ENCODE data around the gene ZNHIT1. TPM values are rescaled to one million over a fixed set of nuclear protein-coding genes. Genes with fewer than 3 reads are reported as not detected.
"Not testable (repeated sequence)": the region's sequence is repeated elsewhere in the genome, so short reads cannot be mapped to it uniquely, and the experiment has no call there.

Gene ZNHIT1
- polyA plus RNA-seq, 2 of the 4 experiments (the other 2 are of a cell fraction): 33.2 to 55.9 TPM

GRCh38 chr7:101195884-101196283 is 22.1 kb upstream of the ZNHIT1 start:
- WGBS (ENCODE audit: missing lambda C conversion rate): 91% methylated on average over 17 of the region's 17 CpGs
- Histone ChIP-seq H3K4me2 (no peak overlapping the region), H3K9me3 (no peaks in the 10 kb centered on the region), H3K4me1 (peaks cover 10% of the 10 kb centered on the region), H3K4me3 (no peak overlapping the region), H3K27ac (no peak overlapping the region)
- ChIA-PET CTCF (interaction anchor here (0.5 to 10.7 kb wide), 6 partner anchors 8 to 301 kb away, joined by 3 to 318 read pairs (median 6); partner anchors contain the start of genes ACHE, MOGAT3, PLOD3 and ZNHIT1), POLR2A (no interaction called here)
- FAIRE-seq: no peak
- TF ChIP-seq MAX (IDR thresholded peaks at IDR 0.05) (no peak), HMGXB4 (CRISPR knock-in tag; IDR thresholded peaks at IDR 0.05; ENCODE audit: borderline replicate concordance) (no peak), KDM1A (IDR thresholded peaks at IDR 0.05; ENCODE audit: low read depth) (no peak), JUN (IDR thresholded peaks at IDR 0.05) (no peak), HOXB5 (CRISPR knock-in tag; IDR thresholded peaks at IDR 0.05) (no peak), RFX5 (IDR thresholded peaks at IDR 0.05) (no peak), JUNB (IDR thresholded peaks at IDR 0.05) (no peak), ELK1 (IDR thresholded peaks at IDR 0.05; ENCODE audit: low read depth, low read length) (no peak), TFCP2L1 (CRISPR knock-in tag; IDR thresholded peaks at IDR 0.05) (no peak), TP53 (CRISPR knock-in tag; IDR thresholded peaks at IDR 0.05) (no peak), HOXB13 (CRISPR knock-in tag; IDR thresholded peaks at IDR 0.05; ENCODE audit: low read depth) (no peak)
- ATAC-seq: no peak
- no peak for DNase-seq (ENCODE audit: low read depth in 1 of 2, low spot score in 1 of 2)

- POLR2A ChIA-PET: no interaction called here
- ATAC-seq (no peak), DNase-seq (ENCODE audit: low read depth in 1 of 2, low spot score in 1 of 2) (no peak), FAIRE-seq (no peak)
- WGBS (ENCODE audit: missing lambda C conversion rate): 84% methylated on average over 13 of the region's 21 CpGs
- Histone ChIP-seq H3K9me3 (no peaks in the 10 kb centered on the region), H3K4me2 (no peak overlapping the region), H3K4me3 (no peak overlapping the region), H3K4me1 (peaks cover 10% of the 10 kb centered on the region), H3K27ac (no peak overlapping the region)
- TF ChIP-seq CHD4 (IDR thresholded peaks at IDR 0.05; ENCODE audit: borderline replicate concordance): no peak
- TF ChIP-seq CHD2 (IDR thresholded peaks at IDR 0.05; ENCODE audit: low read length, partially characterized antibody): no peak
- TF ChIP-seq SREBF2 (IDR thresholded peaks at IDR 0.05): no peak
- CTCF ChIA-PET: interaction anchor here (0.6 to 1.0 kb wide), 2 partner anchors 10 to 83 kb away, joined by 3 read pairs; no protein-coding TSS in a partner anchor
Measured at GRCh38 chr7:101197991-101198390, 20.0 kb upstream of the ZNHIT1 start.

- DNase-seq (ENCODE audit: low read depth in 1 of 2, low spot score in 1 of 2): no peak
- 83% methylated on average over 14 of the region's 14 CpGs for WGBS (ENCODE audit: missing lambda C conversion rate)
- POLR2A ChIA-PET: no interaction called here
- no peaks in the 10 kb centered on the region for H3K9me3 ChIP-seq
- no peak overlapping the region for H3K4me2 ChIP-seq
- peaks cover 10% of the 10 kb centered on the region for H3K4me1 ChIP-seq
- no peak for ATAC-seq
- H3K27ac ChIP-seq: no peak overlapping the region
- no peak for FAIRE-seq
- no peak for TF ChIP-seq HMGXB4 (CRISPR knock-in tag; IDR thresholded peaks at IDR 0.05; ENCODE audit: borderline replicate concordance)
- no peak for TF ChIP-seq HEYL (CRISPR knock-in tag; IDR thresholded peaks at IDR 0.05)
- no peak for TF ChIP-seq HOXB13 (CRISPR knock-in tag; IDR thresholded peaks at IDR 0.05; ENCODE audit: low read depth)
- TF ChIP-seq NR3C1 (IDR thresholded peaks at IDR 0.05): no peak
- H3K4me3 ChIP-seq: no peak overlapping the region
- CTCF ChIA-PET: interaction anchor here (0.6 to 1.0 kb wide), 3 partner anchors 10 to 83 kb away, joined by 3 to 6 read pairs (median 3); no protein-coding TSS in a partner anchor
Measured at GRCh38 chr7:101198476-101198875, 19.5 kb upstream of the ZNHIT1 start.

GRCh38 chr7:101199522-101199921 is 18.4 kb upstream of the ZNHIT1 start:
- DNase-seq (ENCODE audit: low read depth in 1 of 2, low spot score in 1 of 2); FAIRE-seq; H3K27ac ChIP-seq; H3K4me2 ChIP-seq; H3K4me3 ChIP-seq; POLR2A ChIA-PET; H3K9me3 ChIP-seq; ATAC-seq: not testable (repeated sequence)
- 83% methylated on average over 9 of the region's 10 CpGs for WGBS (ENCODE audit: missing lambda C conversion rate)
- CTCF ChIA-PET: interaction anchor here (0.6 to 10.4 kb wide), 5 partner anchors 6 to 65 kb away, joined by 3 to 93 read pairs (median 6); partner anchors contain the start of gene PLOD3
- H3K4me1 ChIP-seq: peaks cover 10% of the 10 kb centered on the region
